ENCODE measurements around the gene UBB. TPM values are rescaled to one million over a fixed set of nuclear protein-coding genes. Genes with fewer than 3 reads are reported as not detected.

The UBB gene
- polyA plus RNA-seq, 1 donor from 2014 or later, result 2,178 TPM

Other genes with a start within 250 kb of the UBB start
- gene NCOR1, start 165.6 kb upstream of the UBB start, polyA plus RNA-seq, result 166 TPM
- gene PIGL, start 163.9 kb upstream of the UBB start, polyA plus RNA-seq, result 14.7 TPM
- gene CENPV, start 27.6 kb upstream of the UBB start, polyA plus RNA-seq, result 17.3 TPM
- 73.6 TPM for gene TRPV2, start 34.5 kb downstream of the UBB start, polyA plus RNA-seq
- 1.7 TPM for gene LRRC75A, start 111.1 kb downstream of the UBB start, polyA plus RNA-seq
- gene ZNF287, start 188.1 kb downstream of the UBB start, polyA plus RNA-seq, result 6.2 TPM

Measured in IgD-negative memory B cell (primary cell).